Measurements from ENCODE around the gene ODAD4.
A peak's percentile ranks its signal among the peaks of the same experiment; 100 is the strongest.

ODAD4 gene, protein sequence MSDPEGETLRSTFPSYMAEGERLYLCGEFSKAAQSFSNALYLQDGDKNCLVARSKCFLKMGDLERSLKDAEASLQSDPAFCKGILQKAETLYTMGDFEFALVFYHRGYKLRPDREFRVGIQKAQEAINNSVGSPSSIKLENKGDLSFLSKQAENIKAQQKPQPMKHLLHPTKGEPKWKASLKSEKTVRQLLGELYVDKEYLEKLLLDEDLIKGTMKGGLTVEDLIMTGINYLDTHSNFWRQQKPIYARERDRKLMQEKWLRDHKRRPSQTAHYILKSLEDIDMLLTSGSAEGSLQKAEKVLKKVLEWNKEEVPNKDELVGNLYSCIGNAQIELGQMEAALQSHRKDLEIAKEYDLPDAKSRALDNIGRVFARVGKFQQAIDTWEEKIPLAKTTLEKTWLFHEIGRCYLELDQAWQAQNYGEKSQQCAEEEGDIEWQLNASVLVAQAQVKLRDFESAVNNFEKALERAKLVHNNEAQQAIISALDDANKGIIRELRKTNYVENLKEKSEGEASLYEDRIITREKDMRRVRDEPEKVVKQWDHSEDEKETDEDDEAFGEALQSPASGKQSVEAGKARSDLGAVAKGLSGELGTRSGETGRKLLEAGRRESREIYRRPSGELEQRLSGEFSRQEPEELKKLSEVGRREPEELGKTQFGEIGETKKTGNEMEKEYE

DNA sequence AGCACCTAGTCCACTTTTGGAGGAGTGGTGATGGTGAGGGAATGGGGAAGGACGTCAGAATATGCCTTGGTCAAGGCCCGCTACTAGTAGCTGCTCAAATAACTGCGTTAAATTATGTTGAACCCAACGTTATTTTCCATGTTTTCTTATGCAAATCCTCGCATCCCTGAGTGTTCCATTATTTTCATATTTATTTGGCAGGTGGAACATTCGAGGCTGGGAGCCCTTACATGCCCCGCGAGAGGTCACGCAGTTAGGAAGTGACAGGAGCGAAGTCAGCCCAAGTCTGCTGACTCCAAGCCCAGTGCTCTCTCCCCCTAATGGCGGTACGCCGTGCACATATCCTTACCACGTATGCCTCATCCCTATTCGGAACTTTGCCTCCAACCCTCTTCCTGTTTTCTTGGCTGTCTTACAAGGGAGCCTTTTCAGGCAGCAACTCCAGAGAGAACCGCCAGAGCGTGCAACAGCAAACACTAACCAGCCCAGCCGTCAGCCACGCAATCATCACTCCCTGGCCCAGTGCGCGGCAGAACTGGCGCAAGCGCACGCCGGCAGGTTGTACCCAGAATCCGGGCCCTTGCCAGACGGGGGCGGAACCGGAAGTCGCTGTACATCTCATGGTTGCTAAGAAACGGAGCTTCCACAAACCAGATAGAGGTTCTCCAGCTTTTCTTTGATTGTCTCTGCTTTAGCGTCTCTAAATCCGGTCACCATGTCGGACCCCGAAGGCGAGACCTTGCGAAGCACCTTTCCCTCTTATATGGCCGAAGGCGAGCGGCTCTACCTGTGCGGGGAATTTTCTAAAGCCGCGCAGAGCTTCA lies at the start of gene ODAD4:
Gene ODAD4 (plus strand): TSS at position 609 of the 824 bp plus-strand sequence. CDS start 107 bp downstream, at position 716.
- DNase-seq (ENCODE audit: low read depth) = peak; percentile 96

DNA sequence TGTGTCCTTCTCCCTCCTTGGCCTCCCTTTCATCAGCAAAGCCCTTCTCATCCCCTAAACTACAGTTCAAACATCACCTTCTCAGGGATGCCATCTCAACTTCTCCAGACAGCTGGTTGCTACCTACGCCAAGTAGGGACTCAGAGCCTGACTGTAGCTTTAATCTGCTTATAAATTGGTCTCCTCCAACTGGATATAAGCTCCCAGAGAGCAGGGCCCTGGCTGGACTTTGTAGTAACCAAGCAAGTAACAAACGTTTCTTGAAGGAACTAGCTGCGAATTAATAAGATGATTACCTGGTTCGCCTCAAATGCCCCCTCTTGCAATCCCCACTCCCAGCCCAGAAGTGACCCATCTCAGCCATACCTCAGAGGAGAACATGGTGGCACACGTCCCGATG lies 47.7 kb upstream of the ODAD4 start:
- no peak for DNase-seq (ENCODE audit: low read depth)

DNA sequence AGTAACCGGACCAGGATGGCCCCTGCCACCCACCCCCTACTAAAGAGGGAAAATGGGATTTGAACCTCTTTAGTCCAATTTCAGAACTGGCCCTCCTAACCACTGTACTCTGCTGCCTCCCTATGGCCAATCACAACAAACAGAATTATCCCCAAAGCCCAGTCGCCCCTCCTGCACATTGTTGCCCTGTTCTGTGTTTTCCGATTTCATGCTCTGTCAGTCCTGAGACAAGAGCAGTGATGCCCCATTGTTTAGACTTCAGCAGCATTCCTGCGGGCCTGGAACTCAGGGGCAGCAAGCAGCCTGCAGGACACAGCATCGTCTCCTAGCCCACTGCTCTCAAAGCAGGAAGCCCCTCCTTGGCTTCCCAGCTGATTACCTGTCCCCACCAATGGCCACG lies 44.7 kb upstream of the ODAD4 start:
- no peak for DNase-seq (ENCODE audit: low read depth)

DNA sequence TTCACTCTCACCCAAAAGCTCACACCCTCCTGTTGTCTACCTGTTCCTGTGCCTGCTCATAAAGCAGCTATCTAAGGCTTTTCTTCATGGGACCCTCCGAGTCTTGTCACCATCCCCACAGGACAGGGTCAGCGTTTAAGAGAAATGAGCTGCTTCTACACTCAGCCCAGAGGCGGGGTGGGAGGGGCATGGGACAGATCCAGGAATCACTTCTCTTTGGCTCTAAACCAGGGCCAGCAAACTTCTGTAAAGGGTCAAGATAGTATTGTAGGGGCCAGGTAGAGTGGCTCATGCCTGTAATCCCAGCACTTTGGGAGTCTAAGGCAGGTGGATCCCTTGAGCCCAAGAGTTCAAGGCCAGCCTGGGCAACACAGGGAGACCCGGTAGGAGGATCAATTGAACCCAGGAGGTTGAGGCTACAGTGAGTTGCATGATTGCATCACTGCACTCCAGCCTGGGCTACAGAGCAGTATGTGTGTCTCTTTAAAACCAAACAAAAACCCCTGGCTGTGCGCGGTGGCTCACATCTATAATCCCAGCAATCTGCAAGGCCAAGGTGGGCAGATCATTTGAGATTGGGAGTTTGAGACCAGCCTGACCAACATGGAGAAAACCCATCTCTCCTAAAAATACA lies 42.0 kb upstream of the ODAD4 start:
- no peak for DNase-seq (ENCODE audit: low read depth)

DNA sequence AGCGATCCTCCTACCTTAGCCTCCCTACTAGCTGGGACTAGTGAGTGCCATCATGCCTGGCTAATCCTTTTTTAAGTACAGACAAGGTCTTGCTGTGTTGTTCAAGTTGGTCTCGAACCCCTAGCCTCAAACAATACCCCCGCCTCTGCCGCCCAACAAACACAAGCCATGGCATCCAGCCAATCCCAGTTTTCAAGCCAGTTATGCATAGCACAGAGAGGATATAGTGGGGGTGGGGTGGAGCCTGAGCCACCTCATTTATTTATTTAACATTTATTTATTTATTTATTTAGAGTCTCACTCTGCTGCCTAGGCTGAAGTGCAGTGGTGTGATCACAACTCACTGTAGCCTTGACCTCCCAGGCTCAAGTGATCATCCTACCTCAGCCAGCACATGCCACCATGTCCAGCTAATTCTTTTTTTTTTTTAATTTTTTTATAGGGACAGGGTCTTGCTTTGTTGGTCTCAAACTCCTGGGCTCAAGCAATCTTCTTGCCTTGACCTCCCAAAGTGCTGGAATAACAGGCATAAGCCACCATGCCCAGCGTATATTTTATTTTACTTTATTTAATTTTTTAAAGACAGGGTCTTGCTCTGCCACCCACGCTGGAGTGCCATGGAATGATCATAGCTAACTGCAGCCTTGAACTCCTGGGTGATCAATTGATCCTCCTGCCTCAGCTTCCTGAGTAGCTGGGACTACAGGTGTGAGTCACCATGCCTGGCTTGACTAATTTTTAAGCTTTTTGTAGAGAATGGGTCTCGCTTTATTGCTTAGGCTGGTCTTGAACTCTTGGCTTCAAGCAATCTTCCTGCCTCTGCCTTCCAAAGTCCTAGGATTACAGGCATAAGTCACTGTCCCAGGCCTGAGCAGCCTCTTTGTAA lies 39.0 kb upstream of the ODAD4 start:
- DNase-seq (ENCODE audit: low read depth) = no peak

DNA sequence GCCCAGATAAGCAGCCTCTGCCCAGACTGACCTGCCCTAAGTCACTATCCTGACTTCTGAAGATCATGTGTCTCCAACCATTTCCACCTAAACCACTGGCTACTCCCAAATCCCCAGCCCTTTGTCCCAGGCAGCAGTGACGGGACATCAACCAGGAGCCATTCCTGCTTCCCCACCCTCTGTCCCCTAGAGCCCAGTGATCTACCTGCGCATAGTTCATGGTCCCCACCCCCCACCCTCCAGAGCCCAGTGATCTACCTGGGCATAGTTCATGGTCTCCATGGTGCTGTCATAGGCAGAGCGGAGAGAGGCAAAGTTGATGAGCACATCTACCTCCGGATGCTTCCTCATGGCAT lies 38.4 kb upstream of the ODAD4 start:
- no peak for DNase-seq (ENCODE audit: low read depth)

DNA sequence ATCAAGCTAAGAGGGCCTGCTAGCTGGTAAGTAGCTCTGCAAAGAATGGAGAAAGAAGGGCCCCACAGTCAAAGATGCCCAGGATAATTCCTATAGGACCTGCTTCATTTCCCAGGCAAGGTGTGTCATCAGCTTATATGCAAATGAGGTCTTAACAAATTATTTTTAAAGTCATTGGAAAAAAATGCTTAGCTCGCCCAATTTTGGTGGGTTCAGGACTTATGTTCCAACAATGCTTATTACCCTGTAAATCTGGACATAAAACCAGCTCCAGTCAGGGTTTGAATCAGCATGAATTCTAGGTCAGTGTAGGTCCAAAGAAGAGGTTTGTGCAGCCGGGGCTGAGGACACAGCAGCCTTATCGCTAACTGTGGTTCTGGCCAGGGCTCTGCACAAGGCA lies 37.0 kb upstream of the ODAD4 start:
- no peak for DNase-seq (ENCODE audit: low read depth)

DNA sequence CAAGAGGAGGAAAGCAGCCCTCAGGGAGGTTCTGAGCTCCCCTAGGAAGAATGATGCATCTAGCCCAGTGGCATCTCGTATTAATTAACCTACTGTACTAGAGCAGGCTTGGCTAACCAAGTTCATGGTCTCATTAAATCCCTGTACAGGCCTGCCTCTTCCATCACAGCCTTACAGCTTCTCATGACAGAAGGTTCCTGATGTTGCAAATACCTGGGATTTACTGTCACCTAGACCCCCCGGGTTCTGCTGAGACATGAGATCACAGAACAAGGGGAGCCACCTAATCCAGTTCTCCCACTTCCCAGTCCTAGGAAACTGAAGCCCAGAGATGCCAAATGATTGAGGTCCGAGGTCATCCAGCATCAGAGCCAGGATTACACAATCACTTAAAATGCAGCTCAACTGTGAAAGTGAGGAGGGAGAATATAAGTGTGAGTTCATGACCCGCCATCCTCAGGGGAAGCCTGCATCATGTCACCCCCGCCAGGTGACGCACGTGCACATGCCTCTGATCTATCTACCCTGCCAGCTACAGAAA lies 35.6 kb upstream of the ODAD4 start:
- DNase-seq (ENCODE audit: low read depth) = peak; percentile 85

DNA sequence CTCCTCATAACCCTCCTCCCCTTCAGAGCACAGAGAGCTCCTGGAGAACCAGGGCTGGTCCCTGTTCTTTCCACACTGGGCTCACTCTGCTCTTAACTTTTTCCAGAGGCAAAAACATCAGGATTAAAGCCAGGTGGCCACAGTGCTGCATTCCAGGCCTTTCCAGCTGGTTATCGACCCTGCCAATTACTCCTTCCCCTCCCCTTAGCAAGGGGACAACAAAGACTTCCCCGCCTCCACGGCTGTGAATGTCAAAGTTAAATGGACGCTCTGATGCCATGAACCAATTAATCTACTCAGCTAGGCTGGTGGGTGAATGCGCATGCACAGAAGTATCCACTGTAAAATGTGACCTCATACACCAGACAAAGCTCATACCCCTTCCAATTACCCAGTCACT lies 34.8 kb upstream of the ODAD4 start:
- DNase-seq (ENCODE audit: low read depth) = no peak

DNA sequence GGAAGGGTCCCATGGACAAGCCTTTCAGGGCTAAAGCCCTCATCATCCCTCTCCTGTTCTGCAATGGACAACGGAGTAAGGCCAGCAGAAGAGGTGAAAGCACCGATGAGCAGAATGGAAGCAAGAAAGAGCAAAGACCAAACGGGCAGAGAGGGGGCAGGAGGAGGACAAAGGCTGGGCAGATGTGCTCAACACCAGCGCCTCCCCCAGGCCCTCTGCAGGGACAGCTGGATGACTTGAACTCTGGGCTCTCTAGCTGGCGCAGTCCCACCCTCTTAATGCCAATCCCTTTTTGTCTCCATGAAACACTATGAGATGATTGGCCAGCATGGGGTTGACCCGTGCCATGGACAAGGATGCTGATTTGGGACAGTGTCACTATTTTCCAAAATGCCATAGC lies 33.7 kb upstream of the ODAD4 start:
- no peak for DNase-seq (ENCODE audit: low read depth)

DNA sequence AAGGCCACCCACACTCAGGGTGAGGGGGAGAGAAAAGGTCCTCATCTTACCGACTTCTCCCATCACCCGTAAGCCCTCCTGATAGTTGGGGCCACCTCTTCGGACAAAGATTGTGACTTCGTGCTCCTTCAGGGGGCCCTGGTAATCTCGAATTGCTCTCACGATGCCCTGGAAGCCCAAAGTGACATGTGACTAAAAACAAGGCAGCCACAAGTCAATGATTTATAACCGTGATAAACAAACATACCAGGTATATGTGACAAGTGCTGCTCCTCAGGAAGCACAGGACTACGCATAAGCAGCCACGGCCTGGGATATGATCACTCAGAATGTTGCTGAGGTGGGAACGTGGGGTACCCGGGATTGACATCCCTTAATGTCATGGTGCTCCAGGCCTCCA lies 28.8 kb upstream of the ODAD4 start:
- no peak for DNase-seq (ENCODE audit: low read depth)

DNA sequence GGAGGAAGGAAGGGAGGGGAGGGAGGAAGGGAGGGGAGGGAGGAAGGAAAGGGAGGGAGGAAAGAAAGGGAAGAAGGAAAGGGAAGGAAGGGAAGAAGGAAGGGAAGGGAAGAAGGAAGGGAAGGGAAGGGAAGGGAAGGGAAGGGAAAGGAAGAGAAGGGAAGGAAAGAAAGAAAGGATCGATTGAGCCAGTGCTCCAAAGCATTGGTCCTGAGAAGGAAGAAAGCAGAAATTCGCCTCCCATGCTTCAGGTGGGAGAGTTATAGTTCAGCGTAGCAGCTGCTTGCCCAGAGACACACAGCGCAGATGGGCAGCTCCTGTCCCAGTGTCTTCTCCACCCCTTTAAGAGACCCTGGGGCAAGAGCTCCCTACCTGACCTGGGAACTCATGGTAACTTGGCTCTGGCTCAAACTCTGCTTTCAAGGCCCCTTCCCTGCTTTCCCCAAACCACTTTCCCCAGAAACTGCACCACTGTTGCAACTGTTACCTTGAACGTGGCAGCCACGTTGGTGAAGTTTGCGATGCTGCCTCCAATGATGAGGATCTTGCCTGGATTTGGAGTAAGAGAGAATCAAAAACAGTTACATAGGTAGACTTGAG lies 26.1 kb upstream of the ODAD4 start:
- no peak for DNase-seq (ENCODE audit: low read depth)

DNA sequence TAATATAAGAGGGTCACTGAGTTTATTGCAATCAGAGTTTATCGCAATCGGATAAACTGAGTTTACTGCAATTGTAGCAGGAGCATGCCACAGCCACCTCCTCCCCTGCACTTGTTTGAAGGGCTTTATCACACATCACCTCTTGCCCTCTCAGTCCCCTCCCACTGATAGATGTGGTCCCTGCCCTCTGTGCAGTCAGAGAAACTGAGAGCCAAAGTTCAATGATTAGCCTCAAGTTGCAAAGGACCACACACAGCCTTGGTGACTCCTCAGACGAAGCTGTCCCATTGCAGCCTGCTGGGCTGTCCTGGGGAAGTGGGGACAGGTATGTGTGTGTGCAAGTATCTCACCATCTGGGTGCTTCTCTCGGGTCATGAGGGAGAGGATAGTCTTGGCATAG lies 25.2 kb upstream of the ODAD4 start:
- no peak for DNase-seq (ENCODE audit: low read depth)

DNA sequence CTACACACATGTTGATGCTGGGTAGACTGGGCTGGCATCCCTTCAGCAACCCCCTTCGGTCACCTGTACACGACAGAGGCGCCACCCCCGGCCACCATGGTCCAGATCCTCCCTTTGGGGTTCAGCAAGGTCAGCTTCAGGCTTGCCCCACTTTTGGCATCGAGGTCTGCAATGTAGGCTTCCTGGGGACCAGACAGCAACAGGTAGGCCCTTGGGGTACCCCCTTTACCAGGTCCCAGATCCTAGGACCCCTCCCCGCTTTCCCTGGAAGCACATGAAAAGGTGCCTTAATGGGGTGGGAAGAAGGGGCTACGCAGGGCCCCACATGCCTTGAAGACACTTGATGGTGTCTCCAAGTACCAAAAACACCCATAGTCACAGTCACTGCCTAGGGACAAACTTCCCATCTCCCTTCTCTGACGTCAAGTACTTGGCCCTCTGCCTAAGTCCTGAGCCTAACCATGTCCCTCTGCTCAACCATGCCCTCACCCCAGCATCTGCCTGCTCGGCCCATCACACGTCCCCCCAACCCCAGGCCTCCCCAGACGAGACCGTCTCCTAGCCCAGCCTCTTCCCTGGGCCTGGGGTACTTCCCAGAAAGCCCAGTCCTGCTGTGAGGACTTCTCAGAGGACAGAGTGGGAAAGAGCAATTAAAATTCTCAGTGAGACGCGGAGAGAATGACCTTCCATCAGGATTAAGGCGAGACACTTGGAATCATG lies 23.8 kb upstream of the ODAD4 start:
- no peak for DNase-seq (ENCODE audit: low read depth)

DNA sequence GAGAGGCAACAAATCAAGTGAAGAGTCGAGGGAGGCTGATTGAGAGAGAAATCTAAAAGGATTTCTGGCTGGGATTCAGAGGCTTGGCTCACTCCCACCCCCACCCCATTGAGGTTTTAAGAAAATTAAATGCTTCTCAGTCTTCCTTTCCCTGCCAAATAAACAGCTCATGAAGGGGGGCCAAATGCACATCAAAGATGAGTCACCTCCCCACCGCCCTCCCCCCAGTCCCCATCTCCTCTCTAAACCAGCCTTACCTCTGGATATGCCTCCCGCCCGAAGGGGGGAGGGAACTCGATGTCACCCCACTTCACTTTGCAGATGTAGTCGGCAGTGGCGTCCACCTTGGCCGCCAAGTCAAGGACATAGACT lies 23.2 kb upstream of the ODAD4 start:
- peak; percentile 39 for DNase-seq (ENCODE audit: low read depth)

DNA sequence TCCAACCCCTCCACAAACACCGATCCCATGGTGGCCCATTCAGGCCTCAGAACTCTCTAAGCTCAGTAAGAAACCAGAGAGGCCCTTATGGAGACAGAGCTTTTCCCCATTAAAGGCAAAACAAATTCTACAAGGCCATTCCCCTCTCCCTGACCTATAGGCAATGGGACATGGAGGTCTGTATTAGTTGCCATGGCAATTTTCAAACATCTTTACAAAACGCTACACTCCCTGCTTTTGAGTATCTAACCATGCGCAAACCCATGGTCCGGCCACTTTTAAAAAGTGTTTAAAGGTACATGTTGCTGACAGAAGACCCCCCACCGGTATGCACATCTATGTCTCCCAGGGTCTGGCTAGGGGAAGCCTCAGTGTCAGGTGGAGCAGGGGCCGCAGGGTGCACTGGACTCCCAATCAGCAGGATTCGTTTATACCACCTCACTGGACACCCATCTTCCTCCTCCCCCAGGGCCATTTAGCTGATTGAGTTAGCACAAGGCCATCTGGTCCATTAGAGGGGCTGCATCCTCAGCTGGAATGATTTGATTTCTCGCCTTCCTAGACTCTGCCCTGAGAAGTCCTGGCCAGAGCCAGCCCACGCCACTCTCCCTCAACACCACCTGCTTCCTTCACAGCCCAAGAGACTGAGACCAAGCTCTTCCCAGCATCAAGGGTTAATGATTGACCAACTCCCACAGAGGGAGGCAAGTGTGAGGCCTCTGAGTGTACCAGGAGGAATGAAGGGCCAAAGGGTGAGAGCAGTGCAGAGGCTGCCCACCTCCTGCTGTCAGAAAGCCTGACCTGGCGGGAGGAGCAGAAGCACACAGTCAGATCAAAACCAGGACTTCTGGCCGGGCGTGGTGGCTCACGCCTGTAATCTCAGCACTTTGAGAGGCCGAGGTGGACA lies 22.5 kb upstream of the ODAD4 start:
- DNase-seq (ENCODE audit: low read depth) = no peak

DNA sequence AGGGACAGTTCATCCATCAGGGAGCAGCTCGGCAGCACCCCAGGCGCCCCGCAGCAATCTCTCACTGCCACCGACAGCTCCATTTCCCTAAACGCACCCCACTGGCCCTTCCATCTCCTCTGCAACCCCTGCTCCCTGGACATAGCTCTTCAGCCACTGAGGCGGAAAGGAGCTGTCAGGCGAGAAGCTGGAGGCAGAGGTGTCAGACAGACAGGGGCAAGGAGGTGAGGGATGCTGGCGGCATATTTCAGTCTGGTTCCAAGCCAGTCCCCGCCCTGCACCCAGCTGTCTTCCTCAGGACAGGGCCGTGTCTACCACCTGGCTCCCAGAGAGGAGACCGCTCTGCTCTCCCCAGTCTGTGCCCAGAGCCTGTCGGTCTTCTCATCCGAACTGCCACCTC lies 21.3 kb upstream of the ODAD4 start:
- no peak for DNase-seq (ENCODE audit: low read depth)

DNA sequence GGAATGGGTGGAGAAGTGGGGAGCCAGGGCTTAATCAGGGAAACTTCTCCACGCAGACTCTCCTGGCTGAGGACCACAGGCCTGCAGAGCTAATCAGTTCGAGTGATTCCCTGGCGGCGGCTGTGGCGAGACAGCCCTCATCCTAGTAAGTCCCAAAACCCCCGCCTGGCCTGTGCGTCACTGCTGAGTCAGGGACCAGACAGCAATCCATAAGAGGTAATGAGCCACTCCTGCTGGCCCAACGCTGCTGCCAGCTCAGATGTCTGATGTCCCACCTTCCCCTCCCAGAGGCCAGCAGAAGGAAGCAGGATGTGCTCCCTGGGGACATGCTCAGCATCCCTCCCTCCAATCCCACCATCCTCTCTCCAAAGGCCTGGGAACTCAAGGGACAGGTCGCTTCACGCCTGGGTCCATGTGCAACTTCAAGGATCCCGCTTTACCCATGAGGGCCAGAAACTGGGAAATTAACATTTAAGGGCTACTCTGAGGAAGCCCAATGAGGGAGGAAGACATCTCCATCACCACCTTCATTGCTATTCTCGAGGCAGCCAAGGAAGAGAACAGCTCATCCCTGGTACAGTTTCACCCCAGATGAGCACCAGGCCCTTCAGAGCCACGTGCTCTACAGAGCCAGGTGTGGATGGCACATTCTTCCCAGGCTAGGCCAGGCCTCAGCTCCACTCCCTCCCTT lies 19.6 kb upstream of the ODAD4 start:
- DNase-seq (ENCODE audit: low read depth) = peak; percentile 95

Measured in GM04504 (cell line).